HG03064 (cell line): ENCODE data around the gene GIT2.
"Not testable (repeated sequence)": the region's sequence is repeated elsewhere in the genome, so short reads cannot be mapped to it uniquely, and the experiment has no call there.

Experiments
- ATAC-seq: cut with Tn5 transposase; IDR thresholded peaks from one replicate; pipeline ENCODE4 v1.9.1; 2021; ENCODE audit warnings: low read depth; ENCODE audit not compliant: unreplicated experiment

GIT2 gene

GRCh38 chr12:109896188-109896587 is 100.0 kb downstream of the GIT2 start:
- ATAC-seq: no peak

- no peak for ATAC-seq
These were observed 101.2 kb downstream of the GIT2 start for GRCh38 chr12:109894939-109895338.

- ATAC-seq: no peak
These were observed 102.7 kb downstream of the GIT2 start for GRCh38 chr12:109893261-109893995.

GRCh38 chr12:109892748-109893147 is 103.4 kb downstream of the GIT2 start:
- ATAC-seq: peak; percentile 51

GRCh38 chr12:109892165-109892715 is 103.9 kb downstream of the GIT2 start:
- no peak for ATAC-seq

GRCh38 chr12:109891731-109892130 is 104.4 kb downstream of the GIT2 start:
- ATAC-seq: not testable (repeated sequence)

- no peak for ATAC-seq
These were observed 105.5 kb downstream of the GIT2 start for GRCh38 chr12:109890620-109891170.

- no peak for ATAC-seq
These were observed 107.8 kb downstream of the GIT2 start for GRCh38 chr12:109888179-109889020.

- ATAC-seq: no peak
These were observed 110.6 kb downstream of the GIT2 start for GRCh38 chr12:109885616-109886015.

- no peak for ATAC-seq
These were observed 112.7 kb downstream of the GIT2 start for GRCh38 chr12:109883461-109883860.

GRCh38 chr12:109881752-109882151 is 114.4 kb downstream of the GIT2 start:
- ATAC-seq: no peak

GRCh38 chr12:109880938-109881337 is 115.2 kb downstream of the GIT2 start:
- no peak for ATAC-seq

- ATAC-seq: peak; percentile 86
These were observed 115.9 kb downstream of the GIT2 start, which contains the start of gene GLTP for GRCh38 chr12:109880043-109880931. Gene GLTP, minus strand, starts transcription at chr12:109880541. Its CDS starts 167 bp downstream, at chr12:109880374.
